Measurements from ENCODE around the gene CBLB.

CBLB gene

DNA sequence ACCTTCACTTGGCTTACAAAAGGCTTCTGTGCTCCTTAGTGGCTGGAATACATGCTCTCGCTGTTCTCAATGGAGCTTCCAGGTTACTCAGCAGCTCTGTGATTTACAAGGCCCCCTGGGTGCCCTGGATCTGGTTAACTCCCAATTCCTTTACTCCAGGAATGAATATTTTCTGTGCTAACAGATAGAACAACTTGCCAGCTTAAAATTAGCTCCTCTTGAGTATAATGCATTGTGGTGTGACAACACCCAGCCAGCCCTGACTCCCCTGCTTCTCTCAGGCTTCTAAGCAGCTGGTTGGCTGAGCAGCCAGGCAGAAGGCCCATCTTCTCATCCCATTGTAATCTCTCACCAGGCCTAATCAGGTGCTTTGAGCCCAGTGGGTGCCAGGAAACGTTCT is 255.7 kb downstream of the CBLB start:
- H3K27me3 ChIP-seq (ENCODE audit: low read depth, low read length) = no peaks in the 10 kb centered on the region
- H3K36me3 ChIP-seq (ENCODE audit: control insufficient read depth in 1 of 2, insufficient read depth in 2 of 2, low read length in 2 of 2) = no peaks in the 10 kb centered on the region
- H3K4me3 ChIP-seq (ENCODE audit: low read depth in 1 of 2, low read length in 2 of 2) = no peak overlapping the region
- no peaks in the 10 kb centered on the region for H3K9me3 ChIP-seq (ENCODE audit: control insufficient read depth in 1 of 2, low read length in 2 of 2)
- no peaks in the 10 kb centered on the region for H3K4me1 ChIP-seq (ENCODE audit: control insufficient read depth in 1 of 2, insufficient read depth in 2 of 2, low read length in 2 of 2)
- no peak overlapping the region for H3K27ac ChIP-seq (ENCODE audit: low read length)

- H3K36me3 ChIP-seq (ENCODE audit: control insufficient read depth in 1 of 2, insufficient read depth in 2 of 2, low read length in 2 of 2) = no peaks in the 10 kb centered on the region
- H3K27ac ChIP-seq (ENCODE audit: low read length) = no peak overlapping the region
- no peaks in the 10 kb centered on the region for H3K9me3 ChIP-seq (ENCODE audit: control insufficient read depth in 1 of 2, low read length in 2 of 2)
Measured at GRCh38 chr3:105611304-105612192, 257.3 kb downstream of the CBLB start.

GRCh38 chr3:105610473-105610872 is 258.3 kb downstream of the CBLB start:
- no peaks in the 10 kb centered on the region for H3K27me3 ChIP-seq (ENCODE audit: low read depth, low read length)
- H3K27ac ChIP-seq (ENCODE audit: low read length) = no peak overlapping the region
- H3K36me3 ChIP-seq (ENCODE audit: control insufficient read depth in 1 of 2, insufficient read depth in 2 of 2, low read length in 2 of 2) = no peaks in the 10 kb centered on the region
- no peaks in the 10 kb centered on the region for H3K9me3 ChIP-seq (ENCODE audit: control insufficient read depth in 1 of 2, low read length in 2 of 2)
- no peak overlapping the region for H3K4me3 ChIP-seq (ENCODE audit: low read depth in 1 of 2, low read length in 2 of 2)
- H3K4me1 ChIP-seq (ENCODE audit: control insufficient read depth in 1 of 2, insufficient read depth in 2 of 2, low read length in 2 of 2) = no peaks in the 10 kb centered on the region

More at GRCh38 chr3:105611304-105612192, 257.3 kb downstream of the CBLB start:
- Histone ChIP-seq H3K27me3 (ENCODE audit: low read depth, low read length) (no peaks in the 10 kb centered on the region), H3K4me1 (ENCODE audit: control insufficient read depth in 1 of 2, insufficient read depth in 2 of 2, low read length in 2 of 2) (no peaks in the 10 kb centered on the region), H3K4me3 (ENCODE audit: low read depth in 1 of 2, low read length in 2 of 2) (no peak overlapping the region)

DNA sequence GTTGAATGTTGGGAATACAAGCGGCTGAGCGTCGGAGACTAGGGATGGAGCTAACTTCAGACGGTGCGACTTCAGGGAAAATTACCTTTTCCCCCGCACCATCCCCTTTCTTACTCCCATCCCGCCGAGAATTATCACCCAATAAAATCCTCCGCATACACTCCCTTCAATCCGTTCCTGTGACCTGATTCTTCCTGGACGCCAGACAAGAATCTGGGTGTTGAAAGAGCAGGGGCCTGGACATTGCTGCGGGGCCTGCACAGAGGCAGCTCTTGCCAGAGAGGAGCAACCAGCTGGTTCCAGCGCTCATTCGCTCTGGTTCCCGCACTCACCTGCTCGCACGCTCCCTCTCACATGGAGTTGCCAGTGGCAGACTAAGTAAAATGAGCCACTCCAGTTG is 260.2 kb downstream of the CBLB start:
- no peaks in the 10 kb centered on the region for H3K36me3 ChIP-seq (ENCODE audit: control insufficient read depth in 1 of 2, insufficient read depth in 2 of 2, low read length in 2 of 2)
- H3K4me1 ChIP-seq (ENCODE audit: control insufficient read depth in 1 of 2, insufficient read depth in 2 of 2, low read length in 2 of 2) = no peaks in the 10 kb centered on the region
- H3K9me3 ChIP-seq (ENCODE audit: control insufficient read depth in 1 of 2, low read length in 2 of 2) = no peaks in the 10 kb centered on the region
- no peaks in the 10 kb centered on the region for H3K27me3 ChIP-seq (ENCODE audit: low read depth, low read length)
- H3K27ac ChIP-seq (ENCODE audit: low read length) = no peak overlapping the region
- no peak overlapping the region for H3K4me3 ChIP-seq (ENCODE audit: low read depth in 1 of 2, low read length in 2 of 2)

GRCh38 chr3:105606016-105606415 is 262.8 kb downstream of the CBLB start:
- no peaks in the 10 kb centered on the region for H3K4me1 ChIP-seq (ENCODE audit: control insufficient read depth in 1 of 2, insufficient read depth in 2 of 2, low read length in 2 of 2)
- H3K27ac ChIP-seq (ENCODE audit: low read length) = no peak overlapping the region
- no peaks in the 10 kb centered on the region for H3K27me3 ChIP-seq (ENCODE audit: low read depth, low read length)
- H3K36me3 ChIP-seq (ENCODE audit: control insufficient read depth in 1 of 2, insufficient read depth in 2 of 2, low read length in 2 of 2) = no peaks in the 10 kb centered on the region
- no peaks in the 10 kb centered on the region for H3K9me3 ChIP-seq (ENCODE audit: control insufficient read depth in 1 of 2, low read length in 2 of 2)
- no peak overlapping the region for H3K4me3 ChIP-seq (ENCODE audit: low read depth in 1 of 2, low read length in 2 of 2)

Data from muscle layer of duodenum (tissue), 2 donors.